ENCODE measurements around the gene GLT8D2. TPM values are rescaled to one million over a fixed set of nuclear protein-coding genes. Genes with fewer than 3 reads are reported as not detected.

The GLT8D2 gene
- total and polyA plus RNA-seq, 2 donors (not counting 3 experiments of a cell fraction or from before 2014, with no cell fraction given), result 1.7 to 2.6 TPM

DNA sequence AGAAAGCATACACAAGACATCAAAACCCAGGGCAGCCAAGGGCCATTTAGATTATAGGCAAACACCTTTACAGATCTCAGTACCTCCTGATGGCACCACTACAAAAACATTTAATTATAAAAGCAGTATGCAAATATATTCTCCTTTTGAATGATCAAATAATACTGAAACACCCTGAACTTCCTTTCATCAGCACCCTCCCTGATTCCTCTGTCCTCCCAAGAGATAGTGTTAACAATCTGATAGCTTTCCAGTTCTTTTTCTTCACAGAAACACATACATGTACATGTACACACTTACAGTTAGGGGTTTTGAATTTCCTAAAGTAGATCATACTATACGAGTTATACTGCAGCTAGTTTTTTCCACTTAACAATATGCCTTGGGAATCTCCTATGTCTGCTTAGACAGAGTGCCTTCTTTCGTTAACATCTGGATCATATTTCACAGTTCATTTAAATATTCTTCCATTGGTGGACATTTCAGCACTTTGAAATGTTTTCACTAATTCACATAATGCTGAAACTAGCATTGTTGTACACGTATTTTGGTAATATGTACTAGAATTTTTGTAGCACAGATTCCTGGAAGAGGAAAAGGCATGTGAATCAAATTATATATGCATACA, 49.1 kb downstream of the GLT8D2 start:
- TF ChIP-seq EZH2 (IDR thresholded peaks at IDR 0.05; ENCODE audit: borderline replicate concordance, low read depth, low read length, severe bottlenecking), result no peak
- no peak for TF ChIP-seq FOS (IDR thresholded peaks at IDR 0.05; ENCODE audit: borderline replicate concordance, insufficient read depth, low read length)
- no peak for TF ChIP-seq CTCF (IDR thresholded peaks at IDR 0.05; ENCODE audit: extremely low read depth in 1 of 2, insufficient read depth in 1 of 2, low read depth in 1 of 2, low read length in 2 of 2)
- TF ChIP-seq POLR2A (IDR thresholded peaks at IDR 0.05; ENCODE audit: low read depth, low read length), result no peak
- TF ChIP-seq, protein P1, sequence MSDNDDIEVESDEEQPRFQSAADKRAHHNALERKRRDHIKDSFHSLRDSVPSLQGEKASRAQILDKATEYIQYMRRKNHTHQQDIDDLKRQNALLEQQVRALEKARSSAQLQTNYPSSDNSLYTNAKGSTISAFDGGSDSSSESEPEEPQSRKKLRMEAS (IDR thresholded peaks at IDR 0.05; ENCODE audit: insufficient read depth, insufficient read length), result no peak
- no peak for TF ChIP-seq JUN (IDR thresholded peaks at IDR 0.05; ENCODE audit: borderline replicate concordance, insufficient read depth, insufficient read length, low read depth)
- no peak for TF ChIP-seq GATA2 (IDR thresholded peaks at IDR 0.05; ENCODE audit: insufficient read depth, insufficient read length, low read depth, low read length)
- no peak for TF ChIP-seq MYC (IDR thresholded peaks at IDR 0.05; ENCODE audit: low read depth, low read length)
- no peak for TF ChIP-seq POLR2AphosphoS5 (IDR thresholded peaks at IDR 0.05; ENCODE audit: insufficient read depth, low read depth, low read length)
- dilution Hi-C loops (cut with MboI; ENCODE audit: extremely low pct_ligation_motif_present, low sequenced_read_pairs), result no loop called here
- no peaks in the 10 kb centered on the region for H3K4me1 ChIP-seq (ENCODE audit: control insufficient read depth, extremely low read depth, insufficient read depth, low read length)
- POLR2A ChIA-PET, result no interaction called here
- no peak for DNase-seq (ENCODE audit: low read depth, low spot score)
- no TSS peak for BruUV-seq (replicated peaks)
- FAIRE-seq, result no peak
- no peak overlapping the region for H3K4me3 ChIP-seq (replicated peaks in 1 of 3; ENCODE audit: insufficient read depth in 1 of 3, low read depth in 1 of 3, low read length in 3 of 3)
- intact Hi-C loops (cut with micrococcal nuclease), result no loop called here
- CTCF ChIA-PET, result no interaction called here
- no peak overlapping the region for H3K4me2 ChIP-seq (ENCODE audit: insufficient read depth, low read length)
- no peak overlapping the region for H2AFZ ChIP-seq (ENCODE audit: low read depth, low read length)
- no peak overlapping the region for H3K27ac ChIP-seq (ENCODE audit: insufficient read depth, low read depth, low read length)
- no peaks in the 10 kb centered on the region for H3K36me3 ChIP-seq (ENCODE audit: control insufficient read depth in 2 of 2, extremely low read depth in 1 of 2, insufficient read depth in 2 of 2, low read length in 2 of 2)
- no peaks in the 10 kb centered on the region for H3K9me1 ChIP-seq (replicated peaks; ENCODE audit: control insufficient read depth, extremely low read depth, insufficient read depth, low read length)
- H3K79me2 ChIP-seq (ENCODE audit: control insufficient read depth, insufficient read depth, low read length), result no peaks in the 10 kb centered on the region
- peaks cover 0 to 12% of the 10 kb centered on the region in 2 experiments for H3K27me3 ChIP-seq (ENCODE audit: control insufficient read depth in 2 of 2, insufficient read depth in 2 of 2, low read length in 2 of 2)
- no peaks in the 10 kb centered on the region for H4K20me1 ChIP-seq (replicated peaks; ENCODE audit: control insufficient read depth, extremely low read depth, insufficient read depth, low read length)
- no peak overlapping the region for H3K9ac ChIP-seq (replicated peaks; ENCODE audit: extremely low read depth, insufficient read depth, low read length)
- no peaks in the 10 kb centered on the region for H3K9me3 ChIP-seq (replicated peaks; ENCODE audit: control insufficient read depth, insufficient read depth, low read length)

All from endothelial cell of umbilical vein (primary cell).